GM12878 (cell line): ENCODE data around the gene HEYL.

Experiments used
- ATF7 ChIP-seq: fragments of 450-650 bp; IDR thresholded peaks from 2 replicates; pipeline ENCODE4 v1.6.1; 2016; ENCODE audit warnings: low read depth, mild to moderate bottlenecking
- DPF2 ChIP-seq: fragments of 450-650 bp; IDR thresholded peaks from 2 replicates; pipeline ENCODE4 v1.6.1; 2017; ENCODE audit warnings: mild to moderate bottlenecking
- POLR2A ChIP-seq: IDR thresholded peaks from 2 replicates; pipeline ENCODE4 v1.6.1; 2011; ENCODE audit warnings: low read depth, mild to moderate bottlenecking, low read length
- POLR2AphosphoS2 ChIP-seq: IDR thresholded peaks from 2 replicates; pipeline ENCODE4 v1.6.1; 2011; ENCODE audit warnings: low read depth, mild to moderate bottlenecking, low read length, improper control_type of control experiment, moderate library complexity
- RB1 ChIP-seq: fragments of 450-650 bp; formaldehyde crosslinking; IDR thresholded peaks from 2 replicates; pipeline ENCODE4 v1.6.1; 2017; ENCODE audit warnings: mild to moderate bottlenecking, borderline replicate concordance
- TCF3 ChIP-seq: IDR thresholded peaks from 2 replicates; pipeline ENCODE4 v1.6.1; 2012; ENCODE audit warnings: low read depth, mild to moderate bottlenecking, low read length, borderline replicate concordance; ENCODE audit not compliant: insufficient read depth
- YY1 ChIP-seq: IDR thresholded peaks from 2 replicates; pipeline ENCODE4 v1.6.1; 2011; ENCODE audit warnings: low read depth, mild to moderate bottlenecking, low read length
- TF ChIP-seq, protein P1 (sequence below), 3 experiments: IDR thresholded peaks in 2 of 3; conservative IDR thresholded peaks in 1 of 3; 2 replicates each; pipeline ENCODE4 v1.5.1; 2011; ENCODE audit warnings: low read depth in 3 of 3, low read length in 3 of 3, mild to moderate bottlenecking in 3 of 3, control low read depth in 2 of 3, moderate library complexity in 2 of 3, inconsistent platforms in 1 of 3, mixed read lengths in 1 of 3; ENCODE audit not compliant: control insufficient read depth in 2 of 3, insufficient read depth in 1 of 3; ENCODE audit errors: extremely low read depth in 1 of 3
- TF ChIP-seq, protein P2 (sequence below): fragments of 450-650 bp; IDR thresholded peaks from 2 replicates; pipeline ENCODE4 v1.6.1; 2014; ENCODE audit warnings: mild to moderate bottlenecking
- TF ChIP-seq, protein P3 (sequence below): fragments of 450-650 bp; conservative IDR thresholded peaks from 2 replicates; pipeline ENCODE4 v1.6.1; 2017; ENCODE audit warnings: mild to moderate bottlenecking, moderate library complexity
- TF ChIP-seq, protein P4 (sequence below): fragments of 450-650 bp; formaldehyde crosslinking; IDR thresholded peaks from 2 replicates; pipeline ENCODE4 v1.4.0; 2022; ENCODE audit warnings: mild to moderate bottlenecking, moderate library complexity

DNA sequence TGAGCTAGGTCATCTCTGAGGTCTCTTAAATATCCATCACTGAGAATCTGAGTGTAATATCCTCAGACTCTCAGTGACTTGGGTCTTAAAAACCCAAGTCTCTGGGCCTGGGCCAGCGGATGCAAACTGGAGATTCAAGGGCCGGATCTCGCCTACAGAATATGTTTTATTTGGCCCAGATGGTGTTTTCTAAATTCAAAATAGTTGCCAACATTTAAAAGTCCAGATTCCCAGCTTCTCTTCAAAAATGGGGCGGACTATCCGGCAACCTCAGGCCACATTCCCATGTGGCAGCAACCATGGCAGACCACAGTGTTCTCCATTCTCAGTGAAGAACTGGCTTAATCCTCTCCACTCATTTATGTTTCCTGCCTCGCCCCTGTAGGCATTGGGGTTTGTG is 12.7 kb upstream of the HEYL start:
- TF ChIP-seq POLR2A (no peak), TCF3 (no peak), YY1 (no peak), ATF7 (no peak), DPF2 (no peak), POLR2AphosphoS2 (no peak), RB1 (no peak)
- TF ChIP-seq, protein P1, sequence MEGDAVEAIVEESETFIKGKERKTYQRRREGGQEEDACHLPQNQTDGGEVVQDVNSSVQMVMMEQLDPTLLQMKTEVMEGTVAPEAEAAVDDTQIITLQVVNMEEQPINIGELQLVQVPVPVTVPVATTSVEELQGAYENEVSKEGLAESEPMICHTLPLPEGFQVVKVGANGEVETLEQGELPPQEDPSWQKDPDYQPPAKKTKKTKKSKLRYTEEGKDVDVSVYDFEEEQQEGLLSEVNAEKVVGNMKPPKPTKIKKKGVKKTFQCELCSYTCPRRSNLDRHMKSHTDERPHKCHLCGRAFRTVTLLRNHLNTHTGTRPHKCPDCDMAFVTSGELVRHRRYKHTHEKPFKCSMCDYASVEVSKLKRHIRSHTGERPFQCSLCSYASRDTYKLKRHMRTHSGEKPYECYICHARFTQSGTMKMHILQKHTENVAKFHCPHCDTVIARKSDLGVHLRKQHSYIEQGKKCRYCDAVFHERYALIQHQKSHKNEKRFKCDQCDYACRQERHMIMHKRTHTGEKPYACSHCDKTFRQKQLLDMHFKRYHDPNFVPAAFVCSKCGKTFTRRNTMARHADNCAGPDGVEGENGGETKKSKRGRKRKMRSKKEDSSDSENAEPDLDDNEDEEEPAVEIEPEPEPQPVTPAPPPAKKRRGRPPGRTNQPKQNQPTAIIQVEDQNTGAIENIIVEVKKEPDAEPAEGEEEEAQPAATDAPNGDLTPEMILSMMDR (IDR thresholded peaks at IDR 0.05 in 2 of 3, conservative IDR thresholded peaks at IDR 0.05 in 1 of 3; ENCODE audit: control insufficient read depth in 2 of 3, extremely low read depth in 1 of 3, insufficient read depth in 1 of 3, low read depth in 3 of 3, low read length in 3 of 3), result no peak
- TF ChIP-seq, protein P2, sequence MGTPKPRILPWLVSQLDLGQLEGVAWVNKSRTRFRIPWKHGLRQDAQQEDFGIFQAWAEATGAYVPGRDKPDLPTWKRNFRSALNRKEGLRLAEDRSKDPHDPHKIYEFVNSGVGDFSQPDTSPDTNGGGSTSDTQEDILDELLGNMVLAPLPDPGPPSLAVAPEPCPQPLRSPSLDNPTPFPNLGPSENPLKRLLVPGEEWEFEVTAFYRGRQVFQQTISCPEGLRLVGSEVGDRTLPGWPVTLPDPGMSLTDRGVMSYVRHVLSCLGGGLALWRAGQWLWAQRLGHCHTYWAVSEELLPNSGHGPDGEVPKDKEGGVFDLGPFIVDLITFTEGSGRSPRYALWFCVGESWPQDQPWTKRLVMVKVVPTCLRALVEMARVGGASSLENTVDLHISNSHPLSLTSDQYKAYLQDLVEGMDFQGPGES, result no peak
- TF ChIP-seq, protein P3, sequence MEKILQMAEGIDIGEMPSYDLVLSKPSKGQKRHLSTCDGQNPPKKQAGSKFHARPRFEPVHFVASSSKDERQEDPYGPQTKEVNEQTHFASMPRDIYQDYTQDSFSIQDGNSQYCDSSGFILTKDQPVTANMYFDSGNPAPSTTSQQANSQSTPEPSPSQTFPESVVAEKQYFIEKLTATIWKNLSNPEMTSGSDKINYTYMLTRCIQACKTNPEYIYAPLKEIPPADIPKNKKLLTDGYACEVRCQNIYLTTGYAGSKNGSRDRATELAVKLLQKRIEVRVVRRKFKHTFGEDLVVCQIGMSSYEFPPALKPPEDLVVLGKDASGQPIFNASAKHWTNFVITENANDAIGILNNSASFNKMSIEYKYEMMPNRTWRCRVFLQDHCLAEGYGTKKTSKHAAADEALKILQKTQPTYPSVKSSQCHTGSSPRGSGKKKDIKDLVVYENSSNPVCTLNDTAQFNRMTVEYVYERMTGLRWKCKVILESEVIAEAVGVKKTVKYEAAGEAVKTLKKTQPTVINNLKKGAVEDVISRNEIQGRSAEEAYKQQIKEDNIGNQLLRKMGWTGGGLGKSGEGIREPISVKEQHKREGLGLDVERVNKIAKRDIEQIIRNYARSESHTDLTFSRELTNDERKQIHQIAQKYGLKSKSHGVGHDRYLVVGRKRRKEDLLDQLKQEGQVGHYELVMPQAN, result no peak
- TF ChIP-seq, protein P4, sequence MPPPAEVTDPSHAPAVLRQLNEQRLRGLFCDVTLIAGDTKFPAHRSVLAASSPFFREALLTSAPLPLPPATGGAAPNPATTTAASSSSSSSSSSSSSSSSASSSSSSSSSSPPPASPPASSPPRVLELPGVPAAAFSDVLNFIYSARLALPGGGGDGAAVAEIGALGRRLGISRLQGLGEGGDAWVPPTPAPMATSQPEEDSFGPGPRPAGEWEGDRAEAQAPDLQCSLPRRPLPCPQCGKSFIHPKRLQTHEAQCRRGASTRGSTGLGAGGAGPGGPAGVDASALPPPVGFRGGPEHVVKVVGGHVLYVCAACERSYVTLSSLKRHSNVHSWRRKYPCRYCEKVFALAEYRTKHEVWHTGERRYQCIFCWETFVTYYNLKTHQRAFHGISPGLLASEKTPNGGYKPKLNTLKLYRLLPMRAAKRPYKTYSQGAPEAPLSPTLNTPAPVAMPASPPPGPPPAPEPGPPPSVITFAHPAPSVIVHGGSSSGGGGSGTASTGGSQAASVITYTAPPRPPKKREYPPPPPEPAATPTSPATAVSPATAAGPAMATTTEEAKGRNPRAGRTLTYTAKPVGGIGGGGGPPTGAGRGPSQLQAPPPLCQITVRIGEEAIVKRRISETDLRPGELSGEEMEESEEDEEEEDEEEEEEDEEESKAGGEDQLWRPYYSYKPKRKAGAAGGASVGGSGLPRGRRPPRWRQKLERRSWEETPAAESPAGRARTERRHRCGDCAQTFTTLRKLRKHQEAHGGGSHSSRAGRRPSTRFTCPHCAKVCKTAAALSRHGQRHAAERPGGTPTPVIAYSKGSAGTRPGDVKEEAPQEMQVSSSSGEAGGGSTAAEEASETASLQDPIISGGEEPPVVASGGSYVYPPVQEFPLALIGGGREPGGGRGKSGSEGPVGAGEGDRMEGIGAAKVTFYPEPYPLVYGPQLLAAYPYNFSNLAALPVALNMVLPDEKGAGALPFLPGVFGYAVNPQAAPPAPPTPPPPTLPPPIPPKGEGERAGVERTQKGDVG (CRISPR knock-in tag), result no peak
